Mesendoderm (in vitro differentiated cells): ENCODE data around the gene ATP7B.

ENCODE experiments used
- DNase-seq: peaks from one replicate; pipeline ENCODE4 v3.0.0; 2013
- H2AK5ac ChIP-seq: 2 replicates; pipeline ENCODE4 v1.6.1; 2013; ENCODE audit warnings: low read length, inconsistent platforms
- H2BK120ac ChIP-seq: 2 replicates; pipeline ENCODE4 v1.6.1; 2013; ENCODE audit warnings: low read depth, mild to moderate bottlenecking, low read length, moderate library complexity, mixed read lengths
- H2BK15ac ChIP-seq: replicated peaks from 2 replicates; pipeline ENCODE4 v1.6.1; 2013; ENCODE audit warnings: low read depth, mild to moderate bottlenecking, moderate library complexity
- H2BK5ac ChIP-seq: 2 replicates; pipeline ENCODE4 v1.6.1; 2013; ENCODE audit warnings: low read length, inconsistent platforms
- H3K18ac ChIP-seq: 2 replicates; pipeline ENCODE4 v1.6.1; 2013; ENCODE audit warnings: mild to moderate bottlenecking, low read length, mixed read lengths
- H3K23ac ChIP-seq: one replicate; pipeline ENCODE4 v1.6.1; 2013; ENCODE audit warnings: low read length
- H3K27ac ChIP-seq: 2 replicates; pipeline ENCODE4 v1.5.1; 2013; ENCODE audit warnings: low read depth, mild to moderate bottlenecking, inconsistent platforms, low read length, moderate library complexity
- H3K27me3 ChIP-seq: 2 replicates; pipeline ENCODE4 v1.6.1; 2013; ENCODE audit warnings: low read length, control low read depth, mild to moderate bottlenecking, inconsistent platforms; ENCODE audit not compliant: insufficient read depth, poor library complexity
- H3K36me3 ChIP-seq: 2 replicates; pipeline ENCODE4 v1.6.1; 2013; ENCODE audit warnings: low read length, inconsistent platforms; ENCODE audit not compliant: control insufficient read depth, insufficient read depth
- H3K4ac ChIP-seq: one replicate; pipeline ENCODE4 v1.6.1; 2013; ENCODE audit warnings: low read depth, mild to moderate bottlenecking, low read length, moderate library complexity
- H3K4me1 ChIP-seq: 2 replicates; pipeline ENCODE4 v1.6.1; 2013; ENCODE audit warnings: low read depth, low read length, inconsistent platforms; ENCODE audit not compliant: control insufficient read depth
- H3K4me2 ChIP-seq: 2 replicates; pipeline ENCODE4 v1.6.1; 2013; ENCODE audit warnings: low read length
- H3K4me3 ChIP-seq: 2 replicates; pipeline ENCODE4 v1.5.1; 2013; ENCODE audit warnings: mild to moderate bottlenecking, low read length
- H3K56ac ChIP-seq: one replicate; pipeline ENCODE4 v1.6.1; 2013; ENCODE audit warnings: low read length
- H3K79me1 ChIP-seq: 2 replicates; pipeline ENCODE4 v1.6.1; 2013; ENCODE audit warnings: low read length, inconsistent platforms
- H3K79me2 ChIP-seq: 2 replicates; pipeline ENCODE4 v1.6.1; 2013; ENCODE audit warnings: mild to moderate bottlenecking, low read length; ENCODE audit not compliant: control insufficient read depth, insufficient read depth
- H3K9ac ChIP-seq: 2 replicates; pipeline ENCODE4 v1.6.1; 2013; ENCODE audit warnings: low read length, inconsistent platforms
- H4K5ac ChIP-seq: one replicate; pipeline ENCODE4 v1.6.1; 2013; ENCODE audit warnings: low read length
- H4K8ac ChIP-seq: one replicate; pipeline ENCODE4 v1.6.1; 2013; ENCODE audit warnings: low read depth, mild to moderate bottlenecking, control low read depth, low read length, moderate library complexity
- WGBS: extraction: QIAGEN DNeasy Blood & Tissue Kit; methylation state at CpG from one replicate; pipeline ENCODE4 v1.1.7; 2013; ENCODE audit warnings: low lambda C conversion rate, missing lambda C conversion rate; ENCODE audit not compliant: insufficient coverage; ENCODE audit errors: extremely low coverage; 5-methylcytosine and 5-hydroxymethylcytosine counted together

Gene ATP7B

GRCh38 chr13:51895906-51896888, 115.1 kb downstream of the ATP7B start:
- H3K23ac ChIP-seq = no peak overlapping the region
- H3K56ac ChIP-seq = no peak overlapping the region
- no peaks in the 10 kb centered on the region for H3K79me1 ChIP-seq
- DNase-seq = peak; percentile 74
- H2AK5ac ChIP-seq = no peak overlapping the region
- H3K4me2 ChIP-seq = no peak overlapping the region
- no peak overlapping the region for H2BK15ac ChIP-seq
- no peaks in the 10 kb centered on the region for H3K36me3 ChIP-seq
- no peak overlapping the region for H3K4me3 ChIP-seq
- H2BK5ac ChIP-seq = no peak overlapping the region
- no peak overlapping the region for H4K5ac ChIP-seq
- no peak overlapping the region for H3K4ac ChIP-seq
- no peak overlapping the region for H3K27ac ChIP-seq
- no peak overlapping the region for H3K9ac ChIP-seq
- H3K27me3 ChIP-seq = no peaks in the 10 kb centered on the region
- H2BK120ac ChIP-seq = no peak overlapping the region
- H3K4me1 ChIP-seq = no peaks in the 10 kb centered on the region
- H3K18ac ChIP-seq = no peak overlapping the region
- WGBS = no CpG with 5 or more reads among the region's 9 CpGs
- no peak overlapping the region for H4K8ac ChIP-seq
- no peaks in the 10 kb centered on the region for H3K79me2 ChIP-seq

DNA sequence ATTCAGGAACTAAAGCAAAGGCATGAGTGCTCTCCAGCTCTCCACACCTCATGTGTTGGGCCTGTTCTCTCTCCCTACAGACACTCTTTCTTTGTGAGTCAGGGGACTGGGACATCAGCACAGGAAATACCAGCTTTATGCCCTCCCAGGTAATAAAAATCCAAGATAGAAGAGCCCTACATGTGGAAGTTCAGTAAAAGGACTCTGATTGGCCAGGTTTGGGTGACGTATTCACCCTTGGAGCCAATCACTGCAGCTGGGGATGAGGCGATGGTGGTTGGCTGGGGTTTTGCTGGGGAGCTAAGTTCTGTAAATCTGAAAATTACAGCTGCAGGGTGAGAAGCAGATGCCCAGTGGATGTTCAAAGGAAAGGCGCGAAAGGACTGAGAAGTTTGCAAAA, 117.0 kb downstream of the ATP7B start:
- Histone ChIP-seq H3K79me2 (no peaks in the 10 kb centered on the region), H2BK15ac (no peak overlapping the region), H3K36me3 (no peaks in the 10 kb centered on the region), H3K56ac (no peak overlapping the region), H3K27ac (no peak overlapping the region), H3K4me1 (no peaks in the 10 kb centered on the region), H3K23ac (no peak overlapping the region), H3K18ac (no peak overlapping the region), H2BK5ac (no peak overlapping the region), H2AK5ac (no peak overlapping the region), H3K4me2 (no peak overlapping the region), H3K79me1 (no peaks in the 10 kb centered on the region), H4K8ac (no peak overlapping the region), H3K4ac (no peak overlapping the region), H2BK120ac (no peak overlapping the region), H3K4me3 (no peak overlapping the region), H4K5ac (no peak overlapping the region), H3K9ac (no peak overlapping the region), H3K27me3 (no peaks in the 10 kb centered on the region)
- peak; percentile 80 for DNase-seq
- no CpG with 5 or more reads among the region's 4 CpGs for WGBS

- Histone ChIP-seq H3K9ac (no peak overlapping the region), H3K23ac (no peak overlapping the region), H3K4ac (no peak overlapping the region), H3K4me2 (no peak overlapping the region), H3K27ac (no peak overlapping the region), H3K4me3 (no peak overlapping the region), H3K36me3 (no peaks in the 10 kb centered on the region), H2BK5ac (no peak overlapping the region), H3K27me3 (no peaks in the 10 kb centered on the region), H4K5ac (no peak overlapping the region), H4K8ac (no peak overlapping the region), H3K79me1 (no peaks in the 10 kb centered on the region), H3K4me1 (no peaks in the 10 kb centered on the region), H3K18ac (no peak overlapping the region), H2BK15ac (no peak overlapping the region), H3K79me2 (no peaks in the 10 kb centered on the region), H2BK120ac (no peak overlapping the region), H2AK5ac (no peak overlapping the region), H3K56ac (no peak overlapping the region)
- WGBS = no CpG with 5 or more reads among the region's 3 CpGs
- no peak for DNase-seq
Measured at GRCh38 chr13:51892657-51893056, 118.6 kb downstream of the ATP7B start.

DNA sequence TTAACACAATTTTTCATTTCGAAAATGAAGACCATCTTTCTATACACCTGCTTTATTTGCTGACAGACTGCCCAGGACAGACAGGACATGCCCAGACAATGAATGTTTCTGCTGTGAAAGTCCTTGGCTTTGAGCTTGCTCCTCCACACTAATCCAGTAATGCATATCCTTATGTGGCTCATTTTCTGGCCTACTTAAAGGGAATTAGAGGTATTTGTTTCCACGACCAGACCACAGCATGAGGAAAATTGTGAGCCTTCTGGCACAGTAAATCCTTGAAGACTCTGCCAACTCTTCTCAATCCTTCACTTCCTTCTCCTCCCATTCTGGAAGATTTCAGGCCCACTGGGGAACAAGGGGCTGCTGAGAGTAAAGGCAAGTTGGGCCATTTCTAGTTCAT, 123.8 kb downstream of the ATP7B start:
- no peak overlapping the region for H2BK15ac ChIP-seq
- H3K27me3 ChIP-seq = no peaks in the 10 kb centered on the region
- no peak overlapping the region for H4K5ac ChIP-seq
- no peaks in the 10 kb centered on the region for H3K79me1 ChIP-seq
- no peak for DNase-seq
- H3K9ac ChIP-seq = no peak overlapping the region
- no peak overlapping the region for H3K23ac ChIP-seq
- no peak overlapping the region for H3K27ac ChIP-seq
- H2BK120ac ChIP-seq = no peak overlapping the region
- WGBS = no CpG with 5 or more reads among the region's 2 CpGs
- H3K79me2 ChIP-seq = no peaks in the 10 kb centered on the region
- no peak overlapping the region for H3K4ac ChIP-seq
- no peak overlapping the region for H2BK5ac ChIP-seq
- no peak overlapping the region for H2AK5ac ChIP-seq
- H3K56ac ChIP-seq = no peak overlapping the region
- H3K4me2 ChIP-seq = no peak overlapping the region
- no peak overlapping the region for H3K4me3 ChIP-seq
- H3K4me1 ChIP-seq = no peaks in the 10 kb centered on the region
- H3K36me3 ChIP-seq = no peaks in the 10 kb centered on the region
- H4K8ac ChIP-seq = no peak overlapping the region
- H3K18ac ChIP-seq = no peak overlapping the region

GRCh38 chr13:51885651-51886050, 125.6 kb downstream of the ATP7B start:
- DNase-seq = no peak
- no CpG with 5 or more reads among the region's 2 CpGs for WGBS
- H3K4me2 ChIP-seq = no peak overlapping the region

More at GRCh38 chr13:51885651-51886050, 125.6 kb downstream of the ATP7B start:
- Histone ChIP-seq H2AK5ac (no peak overlapping the region), H2BK5ac (no peak overlapping the region), H3K56ac (no peak overlapping the region), H3K18ac (no peak overlapping the region), H3K27me3 (no peaks in the 10 kb centered on the region), H4K5ac (no peak overlapping the region), H3K4ac (no peak overlapping the region), H3K23ac (no peak overlapping the region), H3K79me2 (no peaks in the 10 kb centered on the region), H3K27ac (no peak overlapping the region), H3K79me1 (no peaks in the 10 kb centered on the region), H4K8ac (no peak overlapping the region), H2BK15ac (no peak overlapping the region), H3K4me1 (no peaks in the 10 kb centered on the region), H3K4me3 (no peak overlapping the region), H3K36me3 (no peaks in the 10 kb centered on the region), H3K9ac (no peak overlapping the region), H2BK120ac (no peak overlapping the region)
